Hematopoietic multipotent progenitor cell treated with erythropoietin and hydrocortisone succinate and interleukin-3 and kit ligand, for 8 days (in vitro differentiated cells): ENCODE measurements around the gene NLK.
A peak's percentile ranks its signal among the peaks of the same experiment; 100 is the strongest.
"Not testable (repeated sequence)": the region's sequence is repeated elsewhere in the genome, so short reads cannot be mapped to it uniquely, and the experiment has no call there.

Source experiments
- DNase-seq: peaks from one replicate; pipeline ENCODE4 v3.0.0-alpha.2; 2015

Gene NLK

GRCh38 chr17:28042657-28042720, at the start of gene NLK:
Gene NLK (plus strand): TSS chr17:28042677. CDS start chr17:28042874, 197 bp downstream.
- no peak for DNase-seq

- no peak for DNase-seq
These were observed 49.2 kb upstream of the NLK start for GRCh38 chr17:27993161-27993695.

- no peak for DNase-seq
These were observed 48.7 kb upstream of the NLK start for GRCh38 chr17:27993723-27994310.

DNA sequence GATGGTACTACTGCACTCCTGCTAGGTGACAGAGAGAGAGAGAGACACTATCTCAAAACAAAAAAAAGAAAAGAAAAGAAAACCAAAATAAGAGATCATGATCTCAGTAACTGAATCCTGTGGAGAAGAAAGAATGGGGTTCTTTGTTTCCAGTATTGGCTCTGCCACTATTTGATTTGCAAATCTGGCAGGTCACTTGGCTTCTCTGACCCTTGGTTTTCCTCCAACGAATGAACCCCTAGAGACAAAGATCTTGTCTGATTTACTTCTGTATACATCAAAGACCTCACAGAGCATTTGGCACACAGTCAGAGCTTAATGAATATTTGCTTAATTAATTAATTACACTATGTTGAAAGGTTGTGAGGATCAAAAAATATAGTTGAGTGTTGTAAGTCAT, 47.9 kb upstream of the NLK start:
- no peak for DNase-seq

DNA sequence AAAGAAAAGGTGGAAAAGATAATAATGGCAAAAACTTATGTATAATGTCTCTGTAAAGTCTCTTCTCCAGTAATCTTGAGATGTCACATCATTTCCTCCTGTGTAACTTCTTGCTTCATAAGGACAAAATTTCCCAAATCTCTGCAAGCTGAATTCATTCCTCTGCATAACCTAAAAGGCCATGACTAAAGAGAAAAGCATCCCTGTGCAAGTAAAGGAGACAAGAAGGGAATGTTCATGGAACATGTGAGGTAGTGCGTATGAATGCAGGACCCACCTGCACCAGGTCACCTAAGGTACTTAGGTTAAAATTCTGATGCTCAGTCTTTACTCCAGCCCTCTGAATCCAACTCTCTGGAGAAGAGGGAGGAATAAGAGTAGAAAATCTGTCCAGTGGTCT, 46.9 kb upstream of the NLK start:
- DNase-seq = no peak

- no peak for DNase-seq
These were observed 46.1 kb upstream of the NLK start for GRCh38 chr17:27996202-27997043.

DNA sequence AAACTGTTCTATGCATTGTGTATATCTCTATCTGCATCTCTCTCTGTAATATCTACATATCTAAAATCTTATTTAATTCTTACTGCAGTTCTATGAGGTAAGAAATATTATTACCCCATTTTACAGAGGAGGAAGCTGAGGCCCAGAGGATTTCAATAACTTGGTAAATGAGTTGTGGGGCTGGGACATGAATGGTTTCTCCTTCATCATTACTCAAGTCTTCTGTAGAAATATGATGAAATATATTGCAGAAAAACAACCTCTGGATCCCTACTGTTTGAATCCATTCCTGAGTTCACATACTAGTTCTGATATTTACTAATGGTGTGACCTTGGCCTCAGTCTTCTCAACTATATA, 45.5 kb upstream of the NLK start:
- no peak for DNase-seq

GRCh38 chr17:27997522-27997921, 45.0 kb upstream of the NLK start:
- DNase-seq = no peak

- peak; percentile 27 for DNase-seq
These were observed 41.3 kb upstream of the NLK start for GRCh38 chr17:28001149-28001548.

DNA sequence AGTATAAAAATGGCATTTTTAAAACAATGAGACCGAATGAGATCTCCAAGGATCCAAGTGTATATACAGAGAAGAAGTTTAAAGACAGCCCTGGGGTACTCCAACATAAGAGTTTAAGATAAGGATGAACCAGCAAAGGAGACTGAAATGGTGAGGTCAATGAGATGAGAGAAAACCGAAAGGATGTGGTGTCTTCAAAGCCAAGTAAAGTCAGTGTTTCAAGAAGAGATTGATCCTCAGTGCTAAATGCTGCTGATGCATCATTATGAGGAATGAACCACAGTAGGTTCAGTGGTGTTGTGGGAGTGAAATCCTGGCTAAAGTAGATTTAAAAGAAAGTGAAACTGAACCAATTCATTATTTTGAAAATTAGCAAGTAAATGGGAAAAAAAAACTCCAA, 38.1 kb upstream of the NLK start:
- no peak for DNase-seq

DNA sequence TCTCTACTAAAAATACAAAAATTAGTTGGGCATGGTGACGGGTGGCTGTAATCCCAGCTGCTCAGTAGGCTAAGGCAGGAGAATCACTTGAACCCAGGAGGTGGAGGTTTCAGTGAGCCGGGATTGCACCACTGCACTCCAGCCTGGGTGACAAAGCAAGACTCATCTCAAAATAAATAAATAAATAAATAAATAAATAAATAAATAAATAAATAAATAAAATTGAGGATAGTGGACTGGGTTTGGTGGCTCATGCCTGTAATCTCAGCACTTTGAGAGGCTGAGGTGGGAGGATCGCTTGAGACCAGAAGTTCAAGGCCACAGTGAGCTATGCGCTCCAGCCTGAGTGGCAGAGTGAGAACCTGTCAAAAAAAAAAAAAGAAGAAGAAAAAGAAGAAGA, 34.6 kb upstream of the NLK start:
- DNase-seq = not testable (repeated sequence)

- DNase-seq = peak; percentile 67
These were observed 34.0 kb upstream of the NLK start for GRCh38 chr17:28008513-28008912.

DNA sequence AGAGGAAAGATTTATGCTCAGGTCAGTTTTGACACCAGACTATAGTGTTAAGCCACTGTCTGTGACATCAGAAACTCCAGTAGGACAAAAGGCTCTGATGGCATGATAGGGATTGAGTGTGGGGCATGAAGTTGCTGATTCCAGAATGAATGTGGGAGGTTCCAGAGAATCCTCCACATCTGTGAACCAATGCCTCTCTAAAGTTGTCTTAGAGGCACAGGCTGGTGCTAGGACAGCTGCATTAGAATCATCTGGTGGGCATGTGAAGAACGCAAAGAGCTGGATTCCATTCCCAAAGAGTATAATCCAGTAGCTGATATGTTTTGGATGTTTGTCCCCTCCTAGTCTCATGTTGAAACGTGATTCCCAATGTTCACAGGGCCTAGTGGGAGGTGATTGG, 32.1 kb upstream of the NLK start:
- DNase-seq = no peak

- no peak for DNase-seq
These were observed 23.9 kb upstream of the NLK start for GRCh38 chr17:28018439-28019070.

- DNase-seq = no peak
These were observed 22.0 kb upstream of the NLK start for GRCh38 chr17:28020515-28020914.

- peak; percentile 95 for DNase-seq
These were observed 13.4 kb upstream of the NLK start for GRCh38 chr17:28029044-28029443.

DNA sequence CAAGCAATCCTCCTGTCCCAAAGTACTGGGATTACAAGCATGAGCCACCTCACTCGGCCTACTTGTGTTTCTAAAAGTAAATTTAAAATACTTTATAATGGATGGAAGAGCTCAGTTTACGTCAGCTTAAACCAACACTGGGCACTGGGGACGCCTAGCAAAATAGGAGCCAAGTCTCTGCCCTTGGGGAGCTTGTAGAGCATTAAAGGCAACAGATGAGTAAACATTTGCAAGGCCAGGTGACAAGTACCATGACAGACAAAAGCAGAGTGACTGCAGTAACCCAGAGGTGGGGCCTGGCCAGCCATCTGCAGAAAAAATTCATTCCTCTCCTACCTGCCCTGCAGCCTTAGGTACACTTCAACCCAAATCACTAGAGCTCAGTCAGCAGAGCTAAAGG, 12.1 kb upstream of the NLK start:
- DNase-seq = no peak

DNA sequence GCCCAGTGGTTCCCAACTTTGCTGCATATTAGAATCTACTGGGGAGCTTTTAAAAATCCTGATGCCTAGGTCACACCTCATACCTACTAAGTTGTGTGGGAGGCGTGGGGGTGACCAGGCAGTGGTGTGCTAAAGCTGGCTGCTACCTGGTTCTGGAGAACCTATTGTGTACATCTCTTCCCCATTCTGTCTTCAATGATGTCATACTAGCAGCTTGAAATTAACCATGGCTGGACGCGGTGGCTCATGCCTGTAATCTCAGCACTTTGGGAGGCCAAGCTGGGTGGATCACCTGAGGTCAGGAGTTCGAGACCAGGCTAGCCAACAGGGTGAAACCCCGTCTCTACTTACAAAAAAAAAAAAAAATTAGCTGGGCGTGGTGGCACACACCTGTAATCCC, 11.3 kb upstream of the NLK start:
- DNase-seq = no peak

DNA sequence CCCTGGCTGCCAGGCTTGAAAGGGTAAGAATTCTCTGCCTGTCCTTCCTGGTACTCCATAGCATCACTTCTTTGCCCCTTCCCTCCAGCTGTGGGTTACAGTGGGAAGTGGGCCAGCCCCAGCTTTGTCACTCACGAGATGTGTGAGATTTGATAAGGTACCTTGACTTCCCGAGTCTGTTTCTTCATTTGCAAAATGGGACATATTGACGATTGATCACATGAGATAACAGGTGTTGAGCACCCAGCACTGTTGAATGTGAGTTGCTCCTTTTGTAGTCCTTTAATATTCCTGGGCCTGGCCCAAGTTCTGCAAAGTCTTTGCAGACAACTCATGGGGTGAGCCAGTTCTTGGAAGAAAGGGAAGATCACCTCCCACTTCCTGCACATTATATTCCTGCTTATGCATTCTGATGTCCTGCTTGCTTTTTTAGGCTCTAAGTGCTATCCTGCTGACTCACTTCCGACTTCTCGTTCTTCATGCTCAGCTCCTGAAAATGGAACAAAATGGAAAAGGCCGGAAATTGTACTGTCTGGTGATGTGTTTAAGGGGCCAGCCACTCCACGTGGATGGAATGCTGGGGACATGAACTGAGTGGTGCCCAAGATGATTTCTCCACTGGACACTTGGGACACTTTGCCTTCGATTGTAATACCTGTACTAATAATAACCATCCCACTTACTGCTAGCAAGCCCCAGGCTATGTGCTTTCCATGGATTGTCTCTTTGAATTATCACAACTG, 8.3 kb upstream of the NLK start:
- DNase-seq = peak; percentile 54

DNA sequence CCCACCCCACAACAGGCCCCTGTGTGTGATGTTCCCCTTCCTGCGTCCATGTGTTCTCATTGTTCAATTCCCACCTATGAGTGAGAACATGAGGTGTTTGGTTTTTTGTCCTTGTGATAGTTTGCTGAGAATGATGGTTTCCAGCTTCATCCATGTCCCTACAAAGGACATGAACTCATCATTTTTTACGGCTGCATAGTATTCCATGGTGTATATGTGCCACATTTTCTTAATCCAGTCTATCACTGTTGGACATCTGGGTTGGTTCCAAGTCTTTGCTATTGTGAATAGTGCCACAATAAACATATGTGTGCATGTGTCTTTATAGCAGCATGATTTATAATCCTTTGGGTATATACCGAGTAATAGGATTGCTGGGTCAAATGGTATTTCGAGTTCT, 7.0 kb upstream of the NLK start:
- not testable (repeated sequence) for DNase-seq

DNA sequence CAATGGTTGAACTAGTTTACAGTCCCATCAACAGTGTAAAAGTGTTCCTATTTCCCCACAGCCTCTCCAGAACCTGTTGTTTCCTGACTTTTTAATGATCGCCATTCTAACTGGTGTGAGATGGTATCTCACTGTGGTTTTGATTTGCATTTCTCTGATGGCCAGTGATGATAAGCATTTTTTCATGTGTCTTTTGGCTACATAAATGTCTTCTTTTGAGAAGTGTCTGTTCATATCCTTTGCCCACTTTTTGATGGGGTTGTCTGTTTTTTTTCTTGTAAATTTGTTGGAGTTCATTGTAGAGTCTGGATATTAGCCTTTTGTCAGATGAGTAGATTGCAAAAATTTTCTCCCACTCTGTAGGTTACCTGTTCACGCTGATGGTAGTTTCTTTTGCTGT, 6.6 kb upstream of the NLK start:
- not testable (repeated sequence) for DNase-seq

GRCh38 chr17:28038802-28039201, 3.7 kb upstream of the NLK start:
- DNase-seq = no peak

- peak; percentile 83 for DNase-seq
These were observed 3.2 kb upstream of the NLK start for GRCh38 chr17:28039251-28039650.

- DNase-seq = no peak
These were observed 2.1 kb upstream of the NLK start for GRCh38 chr17:28040406-28040805.
